ENCODE measurements around the gene ZC3HAV1. TPM values are rescaled to one million over a fixed set of nuclear protein-coding genes. Genes with fewer than 3 reads are reported as not detected.
A peak's percentile ranks its signal among the peaks of the same experiment; 100 is the strongest.

The ZC3HAV1 gene
- total and polyA plus RNA-seq, 9 of the 15 experiments (the other 6 are each of a cell fraction or from before 2014, with no cell fraction given): 11.9 to 40.5 (median 23.9) TPM

DNA sequence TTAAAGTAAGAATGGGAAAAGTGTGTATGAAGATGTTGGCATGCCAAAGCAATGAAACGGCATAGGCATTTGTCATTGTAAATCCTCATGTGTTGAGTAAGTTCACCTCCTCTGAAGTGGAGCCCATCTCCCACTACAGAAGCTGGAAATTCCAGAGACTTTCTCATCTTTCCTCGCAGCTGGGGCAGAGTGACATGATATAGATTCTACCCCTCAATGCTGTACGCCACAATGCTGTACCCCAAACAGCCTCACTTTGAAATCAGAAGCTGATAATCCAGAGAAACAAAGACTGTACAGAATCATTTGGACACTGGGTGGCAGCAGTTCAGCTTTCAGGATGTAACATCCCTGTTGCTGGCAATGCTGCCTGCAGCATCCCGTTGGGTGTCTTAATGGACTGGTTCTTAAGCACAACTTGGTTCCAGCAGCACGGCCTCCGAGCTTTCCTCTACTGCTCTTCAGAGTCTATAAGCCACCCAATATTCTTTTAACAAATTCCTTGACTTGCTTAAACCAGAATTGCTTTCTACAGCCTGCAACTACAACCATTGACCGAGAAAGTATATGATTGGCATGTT, 92.5 kb downstream of the ZC3HAV1 start (continued):
- TF ChIP-seq FOXJ2 (tag; IDR thresholded peaks at IDR 0.05): peak; percentile 29; the same call in 1 of the 2 replicates
- 0 out of 2 replicates have a peak, but pooled peaks have one; percentile 27 for TF ChIP-seq MYNN (IDR thresholded peaks at IDR 0.05)
- no peak for TF ChIP-seq MYNN (CRISPR knock-in tag; IDR thresholded peaks at IDR 0.05)
- TF ChIP-seq STAG1 (CRISPR knock-in tag; IDR thresholded peaks at IDR 0.05; ENCODE audit: borderline replicate concordance): peak; percentile 67; the same call in 1 of the 2 replicates
- TF ChIP-seq, protein P1, sequence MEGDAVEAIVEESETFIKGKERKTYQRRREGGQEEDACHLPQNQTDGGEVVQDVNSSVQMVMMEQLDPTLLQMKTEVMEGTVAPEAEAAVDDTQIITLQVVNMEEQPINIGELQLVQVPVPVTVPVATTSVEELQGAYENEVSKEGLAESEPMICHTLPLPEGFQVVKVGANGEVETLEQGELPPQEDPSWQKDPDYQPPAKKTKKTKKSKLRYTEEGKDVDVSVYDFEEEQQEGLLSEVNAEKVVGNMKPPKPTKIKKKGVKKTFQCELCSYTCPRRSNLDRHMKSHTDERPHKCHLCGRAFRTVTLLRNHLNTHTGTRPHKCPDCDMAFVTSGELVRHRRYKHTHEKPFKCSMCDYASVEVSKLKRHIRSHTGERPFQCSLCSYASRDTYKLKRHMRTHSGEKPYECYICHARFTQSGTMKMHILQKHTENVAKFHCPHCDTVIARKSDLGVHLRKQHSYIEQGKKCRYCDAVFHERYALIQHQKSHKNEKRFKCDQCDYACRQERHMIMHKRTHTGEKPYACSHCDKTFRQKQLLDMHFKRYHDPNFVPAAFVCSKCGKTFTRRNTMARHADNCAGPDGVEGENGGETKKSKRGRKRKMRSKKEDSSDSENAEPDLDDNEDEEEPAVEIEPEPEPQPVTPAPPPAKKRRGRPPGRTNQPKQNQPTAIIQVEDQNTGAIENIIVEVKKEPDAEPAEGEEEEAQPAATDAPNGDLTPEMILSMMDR (IDR thresholded peaks at IDR 0.05 in 2 of 3, conservative IDR thresholded peaks at IDR 0.05 in 1 of 3; ENCODE audit: insufficient read depth in 2 of 3, low read depth in 1 of 3, low read length in 3 of 3): peak; percentile 88 to 97 (median 91)
- no peak for TF ChIP-seq TFAM (CRISPR knock-in tag; conservative IDR thresholded peaks at IDR 0.05)
- TF ChIP-seq PTRF (tag; IDR thresholded peaks at IDR 0.05): no peak
- no peak for TF ChIP-seq POLR3G (IDR thresholded peaks at IDR 0.05; ENCODE audit: extremely low read depth, insufficient read length, insufficient replicate concordance)
- TF ChIP-seq ARID2 (IDR thresholded peaks at IDR 0.05): peak; percentile 71; the same call in 1 of the 2 replicates
- no peak for TF ChIP-seq ZNF316 (IDR thresholded peaks at IDR 0.05)
- TF ChIP-seq PHB2 (IDR thresholded peaks at IDR 0.05; ENCODE audit: low read depth): no peak
- TF ChIP-seq JUN (IDR thresholded peaks at IDR 0.05; ENCODE audit: borderline replicate concordance, low read depth, low read length): 0 out of 2 replicates have a peak, but pooled peaks have one; percentile 36
- TF ChIP-seq JUN (CRISPR knock-in tag; IDR thresholded peaks at IDR 0.05; ENCODE audit: borderline replicate concordance): no peak

All from K562 (cell line).